HG03045 (cell line): Measurements from ENCODE around the gene EYA2.
"Not testable (repeated sequence)": the region's sequence is repeated elsewhere in the genome, so short reads cannot be mapped to it uniquely, and the experiment has no call there.

Experiments
- ATAC-seq: cut with Tn5 transposase; IDR thresholded peaks from one replicate; pipeline ENCODE4 v1.9.1; 2021; ENCODE audit warnings: mild to moderate bottlenecking, moderate library complexity; ENCODE audit not compliant: unreplicated experiment

The EYA2 gene

DNA sequence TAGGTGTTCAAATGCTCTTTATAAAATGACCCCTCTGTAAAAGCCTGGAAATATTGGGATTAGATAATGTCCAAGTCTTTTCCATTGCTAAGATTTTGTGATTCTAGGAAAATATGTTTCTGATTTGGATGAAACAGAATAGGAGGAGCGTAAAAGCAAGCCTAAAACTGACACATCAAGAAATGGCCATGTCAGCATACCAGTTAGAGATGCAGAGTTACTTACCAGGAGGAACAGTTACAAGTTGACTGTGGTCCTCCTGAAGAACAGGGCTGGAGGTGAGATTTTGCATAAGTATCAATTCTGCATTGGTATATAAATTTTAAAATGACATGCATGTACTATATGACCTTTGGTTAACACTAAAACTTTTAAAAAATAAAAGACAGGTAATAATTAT, 35.3 kb downstream of the EYA2 start:
- no peak for ATAC-seq

DNA sequence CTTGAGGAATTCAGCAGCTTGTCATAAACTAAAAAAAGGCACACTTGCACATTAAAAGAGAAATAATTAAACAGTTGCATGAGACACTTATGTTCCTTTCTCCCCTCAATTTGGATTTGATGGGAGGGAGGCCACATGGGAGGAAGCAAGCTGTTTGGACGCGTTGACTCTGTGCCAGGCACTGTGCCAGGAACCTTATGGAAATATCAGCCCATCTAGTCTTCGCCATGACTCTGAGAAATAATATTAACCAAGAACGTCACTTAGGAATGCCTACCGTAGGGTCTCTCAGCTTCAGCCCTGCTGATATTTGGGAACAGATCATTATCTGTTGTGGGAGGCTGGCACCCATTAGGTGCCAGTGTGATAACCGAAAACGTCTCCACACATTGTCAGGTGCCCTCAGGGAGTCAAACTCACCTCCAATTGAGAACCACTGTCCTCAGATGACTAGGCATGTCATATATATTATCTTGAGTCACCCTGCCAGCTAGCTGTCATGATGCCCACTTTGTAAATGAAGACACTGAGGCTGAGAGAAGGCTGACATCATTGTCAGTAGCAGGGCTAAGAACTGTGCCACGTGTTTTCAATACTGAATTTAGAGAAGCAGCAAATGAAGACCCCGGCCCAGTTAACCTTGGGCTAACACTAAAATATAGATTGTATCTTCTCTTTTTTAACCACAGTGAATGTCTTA, 36.1 kb downstream of the EYA2 start:
- no peak for ATAC-seq

DNA sequence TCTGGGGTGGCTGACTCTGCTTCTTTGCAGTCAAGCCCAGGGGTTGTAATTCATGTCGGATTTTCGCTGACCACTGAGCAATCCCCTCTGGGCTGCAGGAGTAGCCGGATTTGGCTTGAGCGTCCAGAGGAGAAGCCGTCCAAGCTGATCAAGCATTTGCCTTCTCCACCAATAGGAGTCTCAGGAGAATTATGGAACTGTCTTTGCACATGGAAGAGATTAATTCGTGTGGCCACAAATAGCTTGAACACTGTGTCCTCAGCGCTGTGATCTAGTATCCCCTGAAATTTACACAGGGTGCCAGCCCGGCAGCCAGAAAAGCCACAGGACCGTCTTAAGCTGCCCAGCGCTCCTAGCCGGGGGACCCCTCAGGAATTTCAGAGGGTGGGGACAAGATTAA, 37.1 kb downstream of the EYA2 start:
- ATAC-seq = no peak

DNA sequence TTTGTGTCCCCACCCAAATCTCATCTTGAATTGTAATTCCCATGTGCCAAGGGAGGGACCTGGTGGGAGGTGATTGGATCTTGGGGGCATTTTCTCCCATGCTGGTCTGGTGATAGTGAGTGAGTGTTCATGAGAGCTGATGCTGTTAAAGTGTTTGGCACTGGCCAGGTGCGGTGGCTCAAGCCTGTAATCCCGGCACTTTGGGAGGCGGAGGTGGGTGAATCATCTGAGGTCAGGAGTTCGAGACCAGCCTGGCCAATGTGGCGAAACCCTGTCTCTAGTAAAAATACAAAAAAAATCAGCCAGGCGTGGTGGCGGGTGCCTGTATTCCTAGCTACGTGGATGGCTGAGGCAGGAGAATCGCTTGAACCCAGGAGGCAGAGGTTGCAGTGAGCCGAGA, 37.8 kb downstream of the EYA2 start:
- not testable (repeated sequence) for ATAC-seq

DNA sequence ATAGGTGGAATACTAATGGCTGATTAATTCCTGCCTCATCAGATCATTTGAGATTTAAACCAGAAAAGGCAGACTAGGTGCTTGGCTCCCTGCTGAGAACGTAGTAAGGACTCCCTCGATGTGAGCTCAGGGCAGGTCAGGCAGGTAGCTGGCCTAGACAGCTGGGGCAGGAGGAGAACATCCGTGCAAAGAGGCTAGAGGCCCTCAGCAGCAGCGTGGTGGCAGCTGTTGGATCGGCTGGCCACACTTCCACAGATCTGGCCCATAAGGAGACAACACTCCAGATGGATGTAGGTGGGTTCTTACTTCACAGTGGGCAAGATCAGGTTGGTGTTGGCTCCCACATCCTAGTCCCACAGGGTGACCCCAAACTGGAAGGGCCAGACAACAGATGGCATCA, 38.5 kb downstream of the EYA2 start:
- no peak for ATAC-seq

DNA sequence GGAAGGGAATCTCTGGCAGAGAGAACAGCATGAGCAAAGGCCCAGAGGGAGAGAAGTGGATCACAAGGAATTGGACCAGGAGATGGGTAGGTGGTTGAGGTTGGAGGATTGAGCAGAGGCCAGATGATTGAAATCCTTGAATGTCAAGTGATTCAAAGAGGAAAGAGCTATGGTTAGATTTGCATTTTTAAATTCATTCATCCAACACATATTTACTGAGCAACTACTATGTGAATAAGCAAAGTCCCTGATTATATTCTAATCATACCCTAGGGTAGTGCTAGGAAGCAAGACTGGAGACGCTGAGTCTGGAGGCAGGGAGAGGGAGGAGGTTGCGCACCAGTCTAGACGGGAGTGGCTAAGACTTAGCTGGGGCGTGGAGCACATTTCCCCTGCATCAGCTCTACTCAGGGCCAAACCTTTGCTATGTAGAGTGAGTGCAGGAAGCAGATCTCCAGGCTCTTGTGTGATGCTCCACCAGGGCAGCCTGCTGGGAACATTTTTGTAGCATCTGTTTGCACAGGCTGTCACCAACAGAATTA, 40.2 kb downstream of the EYA2 start:
- ATAC-seq = no peak

DNA sequence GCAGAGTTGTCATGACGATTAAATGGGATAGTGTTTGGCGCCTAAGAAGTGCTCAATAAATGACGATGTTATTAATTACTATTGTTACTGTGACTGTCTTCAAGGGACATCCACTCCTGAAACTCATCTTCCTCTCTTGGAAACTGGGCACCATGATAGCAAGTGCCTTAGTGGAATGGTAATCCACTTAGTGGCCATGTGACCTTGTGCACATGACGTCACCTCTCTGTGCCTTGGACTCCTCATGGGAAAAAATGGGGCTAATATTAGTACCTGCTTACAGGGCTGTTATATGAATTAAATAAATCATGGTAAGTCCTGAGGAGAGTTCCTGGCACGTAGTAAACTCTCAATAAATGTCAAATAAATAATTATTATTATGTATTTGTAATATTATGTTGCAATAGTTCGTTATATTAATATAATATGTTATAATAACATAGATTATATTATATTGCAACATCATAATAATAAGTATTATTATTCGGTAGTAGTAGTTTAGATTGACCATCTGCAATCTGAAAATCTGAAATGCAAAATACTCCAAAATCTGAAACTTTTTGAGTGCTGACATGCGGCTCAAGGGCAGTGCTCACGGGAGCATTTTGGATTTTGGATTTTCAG, 40.9 kb downstream of the EYA2 start:
- no peak for ATAC-seq

DNA sequence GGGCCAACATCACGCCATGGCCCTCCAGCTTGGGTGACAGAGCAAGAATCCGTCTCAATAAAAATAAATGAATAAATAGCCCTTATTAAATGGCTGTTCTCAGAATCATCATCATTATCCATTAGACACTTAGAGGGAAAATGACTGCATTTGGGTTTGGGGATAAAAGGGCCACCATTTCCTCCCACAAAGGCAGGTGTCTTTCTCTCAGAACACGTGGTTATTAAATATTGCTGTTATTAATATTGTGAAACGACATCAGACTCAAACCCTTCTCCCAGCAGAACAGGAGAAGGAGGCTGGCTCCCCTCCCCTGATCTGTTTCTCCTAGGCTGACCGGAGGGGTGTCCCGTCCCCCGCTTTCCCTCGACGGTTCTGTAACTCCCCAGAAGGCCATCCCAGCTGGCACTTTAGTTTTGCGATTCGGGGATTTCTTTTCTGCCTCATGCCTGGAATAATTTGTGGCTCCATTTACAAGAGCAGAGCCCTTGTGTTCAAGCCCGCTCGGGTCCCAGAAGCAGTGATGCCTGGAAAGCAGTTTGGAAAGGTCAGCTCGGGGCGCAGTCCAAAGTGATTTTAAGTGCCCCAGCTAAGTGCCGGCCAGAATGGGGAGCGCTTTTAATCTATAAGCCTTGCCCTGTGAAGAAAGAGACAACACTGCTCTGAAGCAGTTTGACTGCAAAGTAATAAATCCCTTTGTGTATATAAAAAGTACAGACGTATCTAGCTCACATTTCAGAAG, 41.9 kb downstream of the EYA2 start:
- no peak for ATAC-seq

DNA sequence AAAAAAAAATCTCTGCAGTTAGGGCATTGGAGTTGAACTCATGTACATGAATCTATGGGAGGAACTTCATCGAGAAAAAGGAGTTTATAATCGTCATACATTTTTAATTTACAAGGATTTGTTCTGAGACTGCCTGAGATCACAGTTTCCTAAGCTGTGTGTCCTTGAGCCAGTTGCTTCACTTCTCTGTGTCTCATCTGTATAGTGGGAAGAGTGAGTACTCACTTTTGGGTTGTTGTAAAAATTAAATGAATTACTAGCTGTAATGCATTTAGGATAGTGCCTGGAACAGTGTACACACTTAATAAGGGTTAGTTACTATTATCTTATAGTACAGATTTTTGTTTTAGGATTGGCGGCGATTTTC, 42.5 kb downstream of the EYA2 start:
- ATAC-seq = no peak

DNA sequence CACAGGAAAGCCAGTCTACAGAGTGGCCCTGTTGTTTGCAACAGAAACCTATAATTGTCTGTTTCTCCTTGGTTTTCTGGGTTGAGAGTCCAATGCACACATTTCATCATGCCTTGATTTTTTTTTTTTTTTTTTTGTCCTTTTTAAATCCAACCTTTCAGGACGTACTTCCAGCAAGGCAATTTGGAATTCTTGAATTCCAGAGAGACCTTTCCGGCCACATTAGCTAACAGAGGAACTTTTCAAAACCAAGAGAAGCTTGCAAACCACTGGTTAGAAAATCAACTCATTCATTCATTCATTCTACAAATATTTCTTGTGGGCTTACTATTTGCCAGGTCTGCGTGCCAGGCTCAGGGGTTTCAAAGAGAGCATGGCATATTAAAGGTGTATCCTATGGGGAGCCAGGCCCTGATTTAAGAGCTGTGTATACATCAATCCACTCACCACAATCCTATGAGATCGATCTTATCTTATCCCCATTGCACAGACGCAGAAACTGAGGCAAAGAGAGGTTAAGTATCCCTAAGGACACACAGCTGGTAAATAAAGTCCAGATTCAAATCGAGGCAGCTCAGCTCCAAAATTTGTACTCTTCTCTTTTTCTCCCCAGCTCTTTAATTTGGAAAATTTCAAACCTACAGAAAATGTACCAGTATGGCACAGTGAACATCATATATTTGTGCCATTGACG, 43.0 kb downstream of the EYA2 start:
- no peak for ATAC-seq

DNA sequence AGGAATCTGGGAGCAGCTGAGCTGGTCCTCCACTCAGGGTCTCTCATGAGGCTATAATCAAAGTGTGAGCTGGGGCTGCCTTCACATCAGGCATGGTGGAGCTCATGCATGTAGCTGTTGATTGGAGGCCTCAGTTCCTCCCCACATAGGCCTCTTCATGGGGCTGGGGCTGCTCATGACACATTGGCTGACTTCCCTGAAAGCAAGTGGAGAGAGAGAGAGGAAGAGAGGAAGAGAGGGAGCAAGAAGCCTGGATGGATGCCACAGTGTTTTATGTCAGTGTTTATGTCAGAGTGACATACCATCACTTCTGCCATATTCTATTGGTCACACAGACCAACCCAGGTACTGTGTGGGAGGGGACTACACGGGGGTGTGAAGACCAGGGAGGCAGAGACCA, 43.8 kb downstream of the EYA2 start:
- no peak for ATAC-seq

DNA sequence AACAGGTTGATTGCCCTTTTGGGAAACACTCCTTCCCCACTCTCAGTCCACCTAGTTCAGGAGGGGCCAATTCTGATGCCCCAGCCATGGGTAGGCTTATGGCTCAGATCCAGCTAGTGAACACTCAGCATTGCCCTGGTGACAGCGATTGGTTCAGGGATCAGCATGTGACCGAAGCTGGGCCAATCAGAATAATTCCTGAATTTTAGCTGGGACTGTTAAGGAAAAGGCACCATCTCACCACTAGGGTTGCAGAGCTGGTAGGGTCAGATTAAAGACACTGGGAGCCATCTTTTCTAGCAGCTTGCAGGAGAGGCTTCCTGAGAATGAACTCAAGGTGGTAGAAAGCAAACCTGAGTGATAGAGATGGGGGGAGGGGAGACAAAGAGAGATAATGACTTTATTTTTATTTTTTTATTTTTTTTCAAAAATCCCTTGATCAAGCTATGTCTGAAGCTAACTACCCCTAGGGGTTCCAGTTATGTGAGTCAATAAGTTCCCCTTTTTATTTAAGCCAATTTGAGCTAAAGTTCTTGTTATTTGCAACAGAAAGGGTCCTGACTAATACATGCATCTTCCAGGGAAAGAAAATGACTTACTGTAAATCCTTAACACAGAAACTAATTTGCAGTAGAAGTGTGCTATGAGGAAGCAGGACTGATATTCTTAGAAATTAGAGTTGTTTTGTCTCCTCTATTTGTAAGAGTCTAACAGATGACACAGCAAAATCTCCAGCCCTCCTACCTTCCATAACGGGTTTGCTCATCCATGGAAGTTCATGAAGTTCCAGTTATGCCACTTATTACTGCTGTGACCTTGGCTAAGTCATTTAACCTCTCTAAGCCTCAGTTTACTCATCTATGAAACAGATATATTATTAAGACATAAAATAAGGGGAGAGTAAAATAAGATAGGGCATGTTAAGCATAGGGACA, 44.7 kb downstream of the EYA2 start:
- no peak for ATAC-seq

DNA sequence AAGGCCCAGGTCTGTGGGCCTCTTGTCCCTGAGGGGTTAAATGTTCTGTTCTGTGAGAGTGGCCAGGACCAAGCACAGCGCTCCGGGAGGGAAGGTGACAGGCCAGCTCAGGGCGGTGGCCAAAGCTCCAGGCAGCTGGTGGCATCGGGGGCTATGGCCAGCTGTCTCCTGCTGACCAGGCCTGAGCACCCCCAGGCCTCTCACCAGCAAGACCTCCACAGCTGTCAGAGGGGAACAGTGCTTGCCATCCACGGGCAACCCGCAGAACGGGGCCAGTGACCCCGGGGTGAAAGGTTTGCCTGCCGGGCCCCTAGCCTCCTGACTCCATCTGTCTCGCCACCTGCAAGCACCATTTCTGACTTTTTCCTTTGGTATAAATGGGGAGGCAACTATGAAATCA, 46.0 kb downstream of the EYA2 start:
- ATAC-seq = no peak

DNA sequence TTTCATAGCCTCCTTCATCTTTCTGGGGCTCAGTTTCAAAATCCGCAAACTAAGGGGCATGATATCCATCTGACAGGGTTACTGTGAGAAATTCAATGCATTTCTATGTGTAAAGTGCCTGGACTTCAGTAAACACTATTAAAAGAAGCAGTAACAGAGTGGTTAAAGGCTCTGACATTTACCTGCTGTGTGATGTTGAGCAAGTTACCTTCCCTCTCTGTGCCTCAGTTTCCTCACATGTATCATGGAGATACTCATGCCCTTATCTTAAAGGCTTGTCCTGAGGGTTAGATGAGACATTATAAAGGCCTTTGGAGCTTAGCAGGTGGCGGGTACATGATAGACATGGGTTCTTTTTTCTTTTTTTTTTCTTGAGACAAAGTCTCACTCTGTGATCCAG, 46.8 kb downstream of the EYA2 start:
- ATAC-seq = no peak

DNA sequence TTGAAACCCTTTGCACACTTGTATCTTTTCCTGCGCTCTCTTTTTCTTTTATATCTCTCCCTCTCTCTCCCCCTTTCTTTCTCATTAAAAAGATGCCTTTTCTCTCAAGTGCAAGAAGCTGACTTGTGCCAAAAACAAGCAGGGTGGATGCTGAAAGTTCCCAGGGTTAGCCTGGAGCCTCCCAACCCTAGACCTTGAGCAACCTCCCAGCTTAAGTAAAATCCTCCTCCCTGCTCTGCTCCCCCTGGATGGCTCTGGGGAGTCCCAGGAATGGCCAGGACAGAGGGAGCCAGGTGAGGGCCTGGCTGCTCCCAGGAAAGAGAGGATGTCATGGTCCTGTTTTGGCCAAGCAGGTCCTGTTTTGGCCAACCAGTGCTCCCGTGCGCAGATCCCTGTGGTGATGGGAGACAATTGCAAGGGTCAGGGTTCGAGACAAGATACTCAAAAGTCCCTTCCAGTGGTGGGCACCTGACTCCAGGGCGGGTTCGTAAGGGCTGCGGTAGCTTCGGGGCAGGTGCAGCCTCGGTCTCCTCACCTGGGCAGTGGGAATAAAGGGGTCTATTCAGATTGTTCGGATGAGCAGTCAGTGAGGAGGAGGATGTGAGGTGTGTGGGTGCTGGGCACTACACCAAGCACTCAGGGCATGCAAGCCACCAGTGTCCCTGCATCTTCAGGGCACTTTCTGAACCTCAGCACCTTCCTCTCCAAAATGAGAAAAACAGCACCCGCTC, 49.4 kb downstream of the EYA2 start:
- ATAC-seq = no peak

DNA sequence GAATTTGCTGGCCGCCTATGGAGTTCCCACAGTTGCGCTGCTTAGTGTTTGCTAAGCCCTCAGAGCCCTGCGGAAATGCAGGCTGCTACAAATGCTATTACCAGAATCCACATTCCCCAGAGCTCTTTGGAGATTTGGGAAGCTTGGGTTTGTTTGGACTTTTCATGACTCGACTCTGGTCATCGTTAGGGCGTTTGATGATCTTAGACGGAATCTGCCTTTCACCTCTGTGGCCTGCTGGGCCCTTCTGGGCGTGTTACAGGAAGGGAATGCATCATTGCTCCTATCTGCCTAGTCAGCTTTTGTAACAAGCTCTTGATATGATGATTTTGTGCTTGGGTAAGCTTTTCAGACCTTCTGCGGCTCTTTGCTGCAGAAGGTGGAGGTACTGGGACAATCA, 50.8 kb downstream of the EYA2 start:
- no peak for ATAC-seq

DNA sequence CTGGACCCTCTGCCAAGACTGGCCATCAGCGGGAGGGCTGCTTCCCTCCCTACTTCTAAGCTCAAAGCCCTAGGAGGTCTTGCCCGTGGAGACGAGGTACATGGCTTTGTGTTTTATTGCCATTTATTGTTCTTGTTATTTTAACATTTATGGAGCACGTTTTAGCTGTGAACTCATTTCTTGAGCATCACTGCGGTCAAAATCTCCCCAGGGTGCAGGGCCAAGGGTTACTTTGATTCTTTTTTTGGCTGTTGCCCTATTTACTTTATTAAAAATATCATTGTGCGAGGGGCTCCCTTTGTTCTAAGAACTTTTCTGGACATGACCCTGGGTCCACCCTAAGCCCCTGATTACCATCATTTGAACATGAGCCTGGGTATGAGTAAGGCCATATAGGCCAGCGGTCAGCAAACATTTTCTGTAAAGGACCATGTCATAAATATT, 51.6 kb downstream of the EYA2 start:
- no peak for ATAC-seq

DNA sequence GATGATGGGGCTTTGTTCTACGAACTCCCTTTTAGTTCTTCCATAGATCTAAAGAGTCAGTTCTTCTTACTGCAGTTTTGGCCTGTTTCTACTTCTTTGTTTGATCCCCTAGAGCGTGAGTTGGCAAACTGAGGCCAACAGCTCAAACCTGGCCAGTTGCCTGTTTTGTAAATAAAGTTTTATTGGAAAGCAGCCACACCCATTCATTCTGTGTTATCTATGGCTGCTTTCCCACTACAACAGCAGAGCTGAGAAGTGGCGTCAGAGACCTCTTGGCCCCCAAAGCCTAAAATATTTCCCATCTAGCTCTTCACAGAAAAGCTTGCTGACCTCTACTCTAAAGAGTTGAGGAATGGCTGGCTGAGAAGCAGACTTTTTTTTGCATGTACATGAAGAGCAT, 52.2 kb downstream of the EYA2 start:
- no peak for ATAC-seq

DNA sequence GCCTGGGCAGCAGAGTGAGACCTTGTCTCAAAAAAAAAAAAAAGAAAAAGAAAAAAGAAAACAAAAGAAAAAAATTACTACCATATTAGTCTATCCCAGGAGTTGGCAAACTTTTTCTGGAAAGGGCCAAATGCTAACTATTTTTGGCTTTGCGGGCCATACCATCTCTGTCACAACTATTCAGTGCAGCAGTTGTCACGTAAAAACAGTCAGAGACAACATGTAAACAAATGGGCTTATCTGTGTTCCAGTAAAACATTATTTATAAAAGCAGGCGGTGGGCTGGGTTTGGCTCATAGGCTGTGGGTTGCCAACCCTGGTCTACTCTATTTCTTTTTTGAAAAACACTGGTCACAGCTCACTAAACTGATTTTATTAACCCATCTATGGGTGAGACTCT, 53.4 kb downstream of the EYA2 start:
- no peak for ATAC-seq

DNA sequence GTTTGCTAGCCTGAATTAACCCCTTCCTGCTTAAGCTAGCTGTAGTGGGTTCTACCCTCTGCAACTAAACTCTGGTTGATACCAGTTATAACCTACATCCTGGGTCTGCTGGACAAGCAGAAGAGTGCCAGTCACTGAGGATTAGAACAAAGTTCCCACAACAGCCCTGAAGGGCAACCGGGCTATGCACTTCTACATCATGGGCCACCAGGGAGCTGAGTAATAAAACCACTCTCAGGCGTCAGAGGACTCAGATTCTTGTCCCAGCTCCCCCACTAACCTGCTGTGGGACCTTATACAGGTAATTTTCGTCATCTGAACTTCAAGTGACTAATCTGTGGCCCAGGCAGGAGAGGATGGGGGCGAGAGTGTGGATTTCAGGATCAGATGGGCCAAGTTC, 56.8 kb downstream of the EYA2 start:
- ATAC-seq = no peak
